ENCODE measurements around the gene PHF2. TPM values are rescaled to one million over a fixed set of nuclear protein-coding genes. Genes with fewer than 3 reads are reported as not detected.

Gene PHF2
- total RNA-seq, 2 experiments from 2014 or later: 14.6 to 15.6 TPM

DNA sequence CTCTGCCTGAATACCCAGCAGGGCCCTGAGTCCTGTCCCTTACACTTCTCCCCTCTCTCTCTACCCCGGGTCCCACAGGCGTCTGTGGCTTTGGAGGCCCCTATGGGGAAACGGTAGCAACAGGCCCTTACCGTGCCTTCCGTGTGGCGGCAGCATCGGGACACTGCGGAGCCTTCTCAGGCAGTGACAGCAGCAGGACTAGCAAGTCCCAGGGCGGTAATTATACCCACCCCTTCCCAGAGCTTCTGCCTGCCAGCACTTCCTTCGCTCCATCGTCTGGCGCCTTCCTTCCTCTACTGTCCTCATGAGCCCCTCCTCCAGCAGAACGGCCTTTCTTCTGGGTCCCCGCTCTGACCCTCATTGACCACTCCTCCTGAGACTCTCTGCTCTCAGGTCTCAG is 17.9 kb upstream of the PHF2 start:
- peaks cover 22% of the 10 kb centered on the region for H3K36me3 Mint-ChIP-seq
- H3K27me3 Mint-ChIP-seq: no peaks in the 10 kb centered on the region
- H3K4me1 Mint-ChIP-seq: no peaks in the 10 kb centered on the region
- no peak overlapping the region for H3K4me3 Mint-ChIP-seq
- H3K9me3 Mint-ChIP-seq: no peaks in the 10 kb centered on the region
- DNase-seq: no peak
- H3K27ac Mint-ChIP-seq: peak overlapping the region; percentile 46

DNA sequence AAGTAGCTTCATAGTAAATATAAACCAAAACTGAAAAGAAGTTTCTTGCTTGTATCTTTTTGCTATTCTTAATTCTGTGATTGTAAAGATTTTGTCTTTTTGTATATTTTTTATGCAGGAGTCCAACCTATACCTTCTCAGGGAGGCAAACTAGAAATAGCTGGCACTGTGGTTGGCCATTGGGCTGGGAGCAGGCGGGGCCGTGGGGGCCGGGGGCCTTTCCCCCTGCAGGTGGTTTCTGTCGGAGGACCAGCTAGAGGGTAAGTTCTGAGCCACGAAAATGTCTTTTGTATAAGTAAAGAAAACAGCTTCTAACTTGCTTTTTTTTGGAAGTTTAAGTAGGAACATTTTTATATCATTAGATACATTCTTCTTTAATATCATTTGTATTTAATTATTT is 15.4 kb upstream of the PHF2 start:
- H3K27ac Mint-ChIP-seq: no peak overlapping the region
- H3K9me3 Mint-ChIP-seq: no peaks in the 10 kb centered on the region
- H3K27me3 Mint-ChIP-seq: no peaks in the 10 kb centered on the region
- no peak for DNase-seq
- peaks cover 11% of the 10 kb centered on the region for H3K4me1 Mint-ChIP-seq
- no peak overlapping the region for H3K4me3 Mint-ChIP-seq
- H3K36me3 Mint-ChIP-seq: peaks cover 29% of the 10 kb centered on the region

DNA sequence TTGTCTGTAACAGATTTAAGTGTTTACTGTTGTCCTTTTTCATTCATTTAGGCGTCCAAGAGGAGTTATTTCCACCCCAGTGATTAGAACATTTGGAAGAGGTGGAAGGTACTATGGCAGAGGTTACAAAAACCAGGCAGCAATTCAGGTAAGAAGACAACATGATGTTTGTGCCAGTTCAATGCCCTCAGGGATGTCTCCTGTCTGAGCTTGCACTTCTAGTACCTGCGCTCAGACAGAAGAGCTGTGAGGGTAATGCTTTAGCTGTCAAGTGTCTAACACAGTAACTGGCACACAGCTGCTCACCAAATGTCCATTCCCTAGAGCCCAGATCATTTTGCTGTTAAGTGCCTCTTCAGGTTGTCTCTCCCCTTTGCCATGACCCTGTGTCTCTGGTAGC is 14.2 kb upstream of the PHF2 start:
- peaks cover 16% of the 10 kb centered on the region for H3K4me1 Mint-ChIP-seq
- DNase-seq: no peak
- H3K4me3 Mint-ChIP-seq: no peak overlapping the region
- H3K9me3 Mint-ChIP-seq: no peaks in the 10 kb centered on the region
- no peak overlapping the region for H3K27ac Mint-ChIP-seq
- peaks cover 24% of the 10 kb centered on the region for H3K36me3 Mint-ChIP-seq
- no peaks in the 10 kb centered on the region for H3K27me3 Mint-ChIP-seq

DNA sequence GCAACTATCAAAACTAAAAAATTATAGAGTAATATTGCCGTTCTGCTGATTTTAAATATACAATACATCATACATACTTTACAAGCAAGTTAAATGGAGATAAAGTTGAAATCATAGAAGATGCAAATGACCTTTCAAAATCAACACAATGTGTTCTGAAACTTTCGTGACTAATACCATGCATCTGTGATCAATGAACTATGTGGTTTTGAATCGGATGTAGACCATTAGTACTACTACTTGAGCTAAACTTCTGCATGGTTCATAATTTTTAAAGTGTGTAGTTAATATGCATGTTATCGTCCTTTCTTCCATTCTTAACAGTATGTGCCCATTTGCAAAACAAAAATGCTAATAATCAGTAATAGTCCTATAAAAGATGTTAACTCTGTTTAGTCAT is 11.3 kb upstream of the PHF2 start:
- no peak overlapping the region for H3K27ac Mint-ChIP-seq

GRCh38 chr9:93566408-93567270 is 9.7 kb upstream of the PHF2 start:
- Mint-ChIP-seq H3K27ac (peak overlapping the region; percentile 96), H3K4me3 (peak overlapping the region; percentile 89), H3K27me3 (no peaks in the 10 kb centered on the region), H3K9me3 (peaks cover 4% of the 10 kb centered on the region), H3K36me3 (peaks cover 33% of the 10 kb centered on the region), H3K4me1 (peaks cover 25% of the 10 kb centered on the region)
- peak; percentile 100 for DNase-seq

More for the DNA sequence above, 11.3 kb upstream of the PHF2 start:
- Mint-ChIP-seq H3K9me3 (no peaks in the 10 kb centered on the region), H3K36me3 (peaks cover 21% of the 10 kb centered on the region), H3K27me3 (no peaks in the 10 kb centered on the region), H3K4me1 (peaks cover 25% of the 10 kb centered on the region), H3K4me3 (no peak overlapping the region)
- no peak for DNase-seq

GRCh38 chr9:93567271-93567959 is 9.0 kb upstream of the PHF2 start:
- peaks cover 25% of the 10 kb centered on the region for H3K4me1 Mint-ChIP-seq
- peak overlapping the region; percentile 89 for H3K4me3 Mint-ChIP-seq
- peak overlapping the region; percentile 96 for H3K27ac Mint-ChIP-seq
- no peaks in the 10 kb centered on the region for H3K27me3 Mint-ChIP-seq
- H3K9me3 Mint-ChIP-seq: peaks cover 4% of the 10 kb centered on the region
- DNase-seq: peak; percentile 20
- H3K36me3 Mint-ChIP-seq: peaks cover 32% of the 10 kb centered on the region

DNA sequence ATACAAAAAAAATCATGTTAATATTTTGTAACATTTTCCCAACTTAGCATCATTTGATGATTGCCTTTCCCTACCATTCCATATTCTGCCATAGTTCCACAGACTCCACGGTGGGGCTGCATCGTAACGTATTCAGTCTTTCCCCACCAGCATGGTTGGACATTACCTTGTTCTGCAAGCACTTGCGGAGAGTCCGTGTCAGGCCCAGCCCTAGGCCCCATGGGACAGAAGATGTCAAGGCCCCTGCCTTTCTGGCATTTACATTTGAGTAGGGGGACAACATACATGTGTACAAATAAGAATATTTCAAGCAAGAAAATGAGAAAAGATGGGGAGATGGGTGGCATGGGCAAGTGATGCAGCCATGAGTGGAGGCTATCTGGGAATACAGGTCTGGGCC is 8.2 kb upstream of the PHF2 start:
- peaks cover 4% of the 10 kb centered on the region for H3K9me3 Mint-ChIP-seq
- no peaks in the 10 kb centered on the region for H3K27me3 Mint-ChIP-seq
- DNase-seq: no peak
- H3K27ac Mint-ChIP-seq: no peak overlapping the region
- H3K4me1 Mint-ChIP-seq: peaks cover 25% of the 10 kb centered on the region
- H3K36me3 Mint-ChIP-seq: peaks cover 28% of the 10 kb centered on the region
- H3K4me3 Mint-ChIP-seq: no peak overlapping the region

DNA sequence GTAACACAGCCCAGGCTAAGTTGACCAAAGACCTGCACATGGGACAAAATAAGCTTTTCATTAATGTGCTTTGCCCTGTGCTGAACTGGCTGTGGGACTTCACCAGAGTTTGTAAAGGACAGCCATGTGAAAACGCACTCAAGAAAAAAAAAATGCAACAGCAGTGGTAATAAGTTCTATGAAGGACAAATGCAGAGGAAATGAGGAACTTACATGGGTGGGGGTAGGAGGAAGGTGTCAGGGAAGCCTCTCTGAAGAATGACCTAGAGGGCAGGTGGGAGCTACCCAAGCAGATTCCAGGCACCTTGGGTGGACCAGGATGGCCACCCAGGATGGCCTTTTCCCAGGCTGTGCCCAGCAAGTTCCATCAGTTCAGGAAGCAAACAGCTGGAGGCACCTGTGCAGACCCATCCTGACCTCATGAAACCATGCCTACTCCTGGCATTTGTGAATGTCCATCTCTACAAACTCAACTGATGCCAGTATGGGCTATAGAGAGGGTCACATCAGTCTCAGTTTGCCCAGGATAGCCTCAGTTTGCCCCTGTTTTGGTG is 6.7 kb upstream of the PHF2 start:
- Mint-ChIP-seq H3K27ac (peak overlapping the region; percentile 36), H3K4me3 (no peak overlapping the region), H3K36me3 (peaks cover 30% of the 10 kb centered on the region), H3K4me1 (peaks cover 25% of the 10 kb centered on the region), H3K9me3 (peaks cover 4% of the 10 kb centered on the region), H3K27me3 (no peaks in the 10 kb centered on the region)
- DNase-seq: no peak

GRCh38 chr9:93572221-93572620 is 4.2 kb upstream of the PHF2 start:
- DNase-seq: no peak
- H3K9me3 Mint-ChIP-seq: peaks cover 4% of the 10 kb centered on the region
- H3K36me3 Mint-ChIP-seq: peaks cover 20% of the 10 kb centered on the region
- no peak overlapping the region for H3K27ac Mint-ChIP-seq
- peaks cover 15% of the 10 kb centered on the region for H3K4me1 Mint-ChIP-seq
- no peaks in the 10 kb centered on the region for H3K27me3 Mint-ChIP-seq
- H3K4me3 Mint-ChIP-seq: no peak overlapping the region

DNA sequence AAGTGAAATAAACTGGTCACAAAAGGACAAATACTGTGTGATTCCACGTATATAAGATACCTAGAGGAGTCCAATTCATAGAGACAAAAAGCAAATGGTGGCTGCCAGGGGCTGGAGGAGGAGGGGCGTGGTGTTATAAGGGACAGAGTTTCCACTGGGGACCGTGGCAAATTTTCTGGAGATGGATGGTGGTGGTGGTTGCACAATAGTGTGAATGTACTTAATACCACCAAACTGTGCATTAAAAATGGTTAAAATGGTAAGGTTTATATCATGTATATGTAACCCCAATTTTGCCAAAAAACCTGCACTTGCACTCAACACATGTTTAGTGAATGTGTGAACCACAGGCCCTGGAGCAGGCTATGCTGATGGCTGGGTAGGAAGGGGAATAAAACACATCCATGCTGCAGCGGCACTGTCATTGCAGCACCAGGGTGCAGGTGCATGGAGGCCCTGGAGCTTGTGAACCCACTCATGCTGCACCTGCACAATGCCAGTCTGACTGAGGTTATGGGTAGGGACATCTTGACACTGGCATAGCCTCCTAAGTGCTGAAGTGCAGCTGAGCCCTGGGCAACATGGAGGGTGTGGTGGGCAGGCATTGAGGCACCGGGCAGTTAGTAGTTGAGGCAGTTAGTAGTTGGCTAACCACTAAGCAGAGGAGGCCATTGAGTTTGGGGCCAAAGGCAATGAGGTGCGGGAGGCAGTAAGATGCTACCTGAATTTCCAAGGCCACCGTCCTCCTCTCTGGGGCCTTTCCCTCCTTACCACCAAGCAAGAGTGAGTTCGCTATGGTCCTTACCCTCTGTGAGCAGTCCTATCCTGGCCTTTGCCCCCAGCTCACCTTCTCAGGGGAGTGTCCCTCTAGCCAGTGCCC is 3.5 kb upstream of the PHF2 start:
- peaks cover 13% of the 10 kb centered on the region for H3K4me1 Mint-ChIP-seq
- no peak overlapping the region for H3K4me3 Mint-ChIP-seq
- DNase-seq: no peak
- H3K36me3 Mint-ChIP-seq: peaks cover 18% of the 10 kb centered on the region
- no peak overlapping the region for H3K27ac Mint-ChIP-seq
- peaks cover 4% of the 10 kb centered on the region for H3K9me3 Mint-ChIP-seq
- H3K27me3 Mint-ChIP-seq: no peaks in the 10 kb centered on the region

GRCh38 chr9:93573516-93573828 is 2.9 kb upstream of the PHF2 start:
- no peaks in the 10 kb centered on the region for H3K27me3 Mint-ChIP-seq
- H3K4me3 Mint-ChIP-seq: no peak overlapping the region
- peaks cover 17% of the 10 kb centered on the region for H3K4me1 Mint-ChIP-seq
- H3K27ac Mint-ChIP-seq: no peak overlapping the region
- peaks cover 18% of the 10 kb centered on the region for H3K36me3 Mint-ChIP-seq
- no peak for DNase-seq
- peaks cover 4% of the 10 kb centered on the region for H3K9me3 Mint-ChIP-seq

DNA sequence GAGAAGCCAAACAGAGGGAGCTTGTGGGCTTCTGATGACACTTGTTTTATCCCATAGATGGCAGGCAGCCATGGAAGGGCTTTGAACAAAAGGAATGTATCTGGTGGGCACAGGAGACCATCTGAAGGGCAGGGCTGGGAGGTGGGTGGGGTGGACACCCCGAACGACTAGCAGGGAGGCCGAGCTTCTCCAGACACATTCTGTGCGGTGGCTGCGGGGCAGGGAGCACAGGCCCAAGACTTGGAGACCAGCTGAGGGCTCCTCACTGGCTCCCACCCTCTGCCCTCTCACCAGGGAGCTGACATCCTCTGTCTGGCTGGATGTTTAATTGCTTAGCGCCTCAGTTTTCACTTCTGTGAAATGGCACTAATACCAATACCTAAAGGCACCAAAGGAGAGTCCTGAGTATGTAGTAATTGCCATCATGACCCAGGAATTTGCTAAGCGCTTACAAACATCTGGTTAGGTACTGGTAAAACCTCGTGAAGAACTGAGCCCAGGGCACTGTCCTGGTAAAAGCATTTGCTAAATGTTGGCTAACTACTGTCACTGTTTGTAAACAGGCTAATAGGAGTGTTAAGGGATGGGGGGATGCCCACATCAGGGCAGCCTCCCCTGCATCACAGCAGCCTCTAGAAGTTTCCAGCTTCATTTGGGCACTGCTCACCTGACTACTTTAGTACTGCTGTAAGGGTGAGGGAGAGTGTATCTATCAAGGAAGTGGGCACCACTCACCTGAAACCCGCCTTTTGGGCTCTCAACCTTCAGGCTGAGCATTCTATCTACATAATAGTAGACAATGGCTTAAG is 2.1 kb upstream of the PHF2 start:
- Mint-ChIP-seq H3K4me1 (peaks cover 25% of the 10 kb centered on the region), H3K36me3 (peaks cover 18% of the 10 kb centered on the region), H3K27ac (no peak overlapping the region), H3K27me3 (no peaks in the 10 kb centered on the region), H3K4me3 (peak overlapping the region; percentile 82), H3K9me3 (peaks cover 4% of the 10 kb centered on the region)
- no peak for DNase-seq

DNA sequence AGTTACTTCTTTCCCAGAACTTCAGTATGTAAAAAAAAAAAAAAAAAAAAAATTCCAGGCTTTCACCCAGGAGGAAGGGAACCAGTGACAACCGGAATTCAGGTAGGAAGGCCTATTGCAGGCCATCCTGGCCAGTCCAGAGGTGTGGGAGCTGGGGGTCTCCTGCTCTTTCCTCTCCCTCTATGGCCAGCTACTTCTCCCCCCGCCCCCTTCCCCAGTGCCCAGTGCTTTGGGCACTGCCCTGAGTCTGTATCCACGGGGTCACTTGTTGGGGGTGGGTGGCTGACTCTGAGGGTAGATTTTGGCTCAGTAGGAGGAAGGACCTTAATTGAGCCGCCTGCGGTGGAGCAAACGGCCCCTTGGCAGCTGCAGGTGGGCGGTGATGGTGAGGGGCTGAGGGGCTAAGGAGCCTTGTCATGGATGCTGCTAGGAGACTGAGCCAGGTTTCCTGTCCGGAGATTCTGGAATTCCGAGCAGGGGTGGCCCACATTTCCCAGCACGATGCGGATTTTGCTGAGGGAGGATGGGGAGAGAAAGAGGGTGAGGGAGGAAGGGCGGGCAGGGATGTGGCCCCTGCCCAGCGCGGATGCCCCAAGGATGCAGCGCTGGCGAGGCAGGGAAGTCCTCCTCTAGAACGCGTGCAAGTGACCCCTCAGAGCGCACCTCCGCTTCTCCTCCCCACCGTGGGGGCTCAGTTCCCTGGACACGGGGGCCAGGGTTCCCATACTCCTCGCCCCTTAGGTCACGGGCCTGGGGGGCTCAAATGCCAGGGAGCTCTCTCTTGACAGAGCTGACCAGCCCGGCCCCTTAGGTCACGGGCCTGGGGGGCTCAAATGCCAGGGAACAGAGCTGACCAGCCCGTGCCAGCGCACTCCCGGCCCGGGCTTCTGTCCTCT is 1.2 kb upstream of the PHF2 start:
- DNase-seq: no peak
- H3K27me3 Mint-ChIP-seq: no peaks in the 10 kb centered on the region
- H3K9me3 Mint-ChIP-seq: peaks cover 4% of the 10 kb centered on the region
- H3K27ac Mint-ChIP-seq: peak overlapping the region; percentile 85
- H3K4me3 Mint-ChIP-seq: peak overlapping the region; percentile 82
- peaks cover 28% of the 10 kb centered on the region for H3K4me1 Mint-ChIP-seq
- H3K36me3 Mint-ChIP-seq: peaks cover 16% of the 10 kb centered on the region

Data from activated naive CD8-positive, alpha-beta T cell treated with anti-CD3 and anti-CD28 coated beads for 36 hours (primary cell).